Activated CD4-positive, alpha-beta T cell treated with anti-CD3 and anti-CD28 coated beads, Interleukin-2, amount 10 ng/mL, durations not matched to agents 24 days and 14 days (primary cell): ENCODE data around the gene HAGHL. TPM values are rescaled to one million over a fixed set of nuclear protein-coding genes. Genes with fewer than 3 reads are reported as not detected.
A peak's percentile ranks its signal among the peaks of the same experiment; 100 is the strongest.
"Not testable (repeated sequence)": the region's sequence is repeated elsewhere in the genome, so short reads cannot be mapped to it uniquely, and the experiment has no call there.

ENCODE experiments used
- DNase-seq: peaks from one replicate; pipeline ENCODE4 v3.0.0; 2022
- H3K27ac Mint-ChIP-seq: one replicate; pipeline ENCODE4 v1.8.0; 2022; ENCODE audit warnings: mild to moderate bottlenecking, mixed read lengths
- H3K27me3 Mint-ChIP-seq: one replicate; pipeline ENCODE4 v1.8.0; 2022; ENCODE audit warnings: mixed read lengths
- H3K36me3 Mint-ChIP-seq: one replicate; pipeline ENCODE4 v1.8.0; 2022; ENCODE audit warnings: low read depth, mild to moderate bottlenecking, mixed read lengths
- H3K4me1 Mint-ChIP-seq: one replicate; pipeline ENCODE4 v1.8.0; 2021; ENCODE audit warnings: mixed read lengths
- H3K4me3 Mint-ChIP-seq: one replicate; pipeline ENCODE4 v1.8.0; 2022; ENCODE audit warnings: mild to moderate bottlenecking, moderate library complexity, mixed read lengths
- H3K9me3 Mint-ChIP-seq: one replicate; pipeline ENCODE4 v1.8.0; 2021; ENCODE audit warnings: mixed read lengths
- intact Hi-C: fragments of 100-400 bp; cut with micrococcal nuclease; formaldehyde crosslinking; loops from one replicate; pipeline ENCODE4 v1.15.1; 2023
- total RNA-seq: library from RNA; stranded (reverse); gene quantifications from 2 replicates; pipeline ENCODE4 v1.2.3, GENCODE V29; 2022

HAGHL gene
- total RNA-seq, 1 donor from 2014 or later = 13.1 TPM

GRCh38 chr16:683396-684070, 43.4 kb upstream of the HAGHL start:
- Mint-ChIP-seq H3K27ac (peak overlapping the region; percentile 72), H3K4me1 (peaks cover 14% of the 10 kb centered on the region), H3K36me3 (peaks cover 27% of the 10 kb centered on the region), H3K4me3 (peak overlapping the region; percentile 87), H3K27me3 (no peaks in the 10 kb centered on the region), H3K9me3 (no peaks in the 10 kb centered on the region)
- intact Hi-C loops = loop anchor here (2.0 to 5.0 kb wide), 3 partner anchors 35 to 47 kb away; partner anchors contain the start of genes CCDC78, HAGHL, METTL26 and WDR90
- DNase-seq = no peak

- H3K27me3 Mint-ChIP-seq = no peaks in the 10 kb centered on the region
- no peaks in the 10 kb centered on the region for H3K9me3 Mint-ChIP-seq
Measured at GRCh38 chr16:684071-684794, 42.7 kb upstream of the HAGHL start, which contains the start of gene JMJD8. TSS of gene JMJD8 (minus strand) at chr16:684334. CDS start at chr16:684319, 15 bp downstream.

GRCh38 chr16:684961-685696, 41.8 kb upstream of the HAGHL start:
- Mint-ChIP-seq H3K27ac (no peak overlapping the region), H3K4me1 (peaks cover 13% of the 10 kb centered on the region), H3K9me3 (no peaks in the 10 kb centered on the region), H3K4me3 (no peak overlapping the region), H3K27me3 (no peaks in the 10 kb centered on the region), H3K36me3 (peaks cover 27% of the 10 kb centered on the region)
- intact Hi-C loops = loop anchor here (2.0 to 5.0 kb wide), 3 partner anchors 36 to 48 kb away; partner anchors contain the start of genes CCDC78, HAGHL, METTL26 and WDR90
- no peak for DNase-seq

More at GRCh38 chr16:684071-684794, 42.7 kb upstream of the HAGHL start, which contains the start of gene JMJD8:
- DNase-seq = peak; percentile 99
- peak within 1 kb of the TSS; percentile 87 for H3K4me3 Mint-ChIP-seq
- H3K36me3 Mint-ChIP-seq = peaks cover 27% of the 10 kb centered on the region
- intact Hi-C loops = loop anchor here (2.0 to 5.0 kb wide), 3 partner anchors 35 to 47 kb away; partner anchors contain the start of genes CCDC78, HAGHL, METTL26 and WDR90
- peak within 1 kb of the TSS; percentile 82 for H3K27ac Mint-ChIP-seq
- H3K4me1 Mint-ChIP-seq = peaks cover 12% of the 10 kb centered on the region

DNA sequence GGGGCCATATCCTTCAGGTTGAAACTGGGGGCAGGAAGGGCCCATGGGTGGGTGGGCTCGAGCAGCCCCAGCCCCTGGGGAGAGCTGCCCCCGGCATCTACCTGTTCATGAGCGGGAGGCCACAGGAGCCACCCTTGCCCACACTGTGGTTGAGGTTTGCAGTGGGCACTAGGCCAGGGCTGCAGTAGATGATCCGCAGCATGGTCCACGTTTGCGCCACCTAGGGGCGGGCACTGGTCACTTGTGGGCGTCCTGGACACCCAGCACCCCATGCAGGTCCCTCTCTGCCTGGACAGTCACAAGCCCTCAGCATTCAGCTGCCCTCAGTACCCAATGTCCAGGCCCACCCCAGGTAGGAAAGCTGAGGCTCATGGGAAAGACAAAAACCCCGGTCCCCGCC, 40.9 kb upstream of the HAGHL start:
- peak overlapping the region; percentile 52 for H3K4me3 Mint-ChIP-seq
- DNase-seq = no peak
- no peaks in the 10 kb centered on the region for H3K27me3 Mint-ChIP-seq
- peaks cover 27% of the 10 kb centered on the region for H3K36me3 Mint-ChIP-seq
- peaks cover 2% of the 10 kb centered on the region for H3K9me3 Mint-ChIP-seq
- no peak overlapping the region for H3K27ac Mint-ChIP-seq
- intact Hi-C loops = loop anchor here (2.0 kb wide), 2 partner anchors 37 to 49 kb away; partner anchors contain the start of genes METTL26 and WDR90
- peaks cover 18% of the 10 kb centered on the region for H3K4me1 Mint-ChIP-seq

DNA sequence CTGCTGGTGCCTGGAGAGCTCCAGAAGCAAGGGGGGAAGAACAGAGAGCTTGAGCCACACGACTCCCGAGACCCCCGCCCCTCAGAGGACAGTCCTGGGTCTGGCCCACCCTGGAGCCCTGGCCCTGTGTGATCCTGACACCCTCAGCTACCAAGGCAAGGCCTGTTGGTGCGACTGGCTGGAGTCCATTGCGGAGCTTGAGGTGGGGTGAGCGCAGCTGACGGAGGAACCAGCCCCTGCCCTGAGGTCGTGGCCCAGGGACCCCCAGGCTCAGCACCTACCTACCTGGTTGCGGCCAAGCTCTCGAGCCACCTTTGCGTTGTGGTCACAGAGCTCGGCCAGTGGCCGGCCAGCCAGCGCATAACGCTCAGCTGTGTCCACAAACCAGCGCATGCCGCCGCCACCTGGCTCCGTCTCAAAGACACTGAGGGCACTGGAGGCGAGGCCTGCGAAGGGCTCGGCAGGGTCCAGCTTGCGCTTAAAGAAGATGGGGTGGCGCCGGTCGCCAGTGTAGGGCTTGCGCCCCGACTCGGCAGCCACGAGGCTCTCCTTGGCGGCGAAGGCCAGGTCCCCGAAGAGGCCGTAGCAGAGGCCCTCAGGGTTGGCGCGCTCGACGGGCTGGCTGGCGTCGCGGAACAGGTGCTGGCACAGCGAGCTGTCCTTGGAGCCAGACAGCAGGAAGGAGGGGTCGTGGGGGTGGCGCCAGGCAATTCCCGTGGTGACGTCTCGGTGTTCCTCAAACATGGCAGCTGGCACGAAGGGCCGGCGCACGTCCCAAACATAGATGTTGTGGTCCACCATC, 40.2 kb upstream of the HAGHL start:
- H3K4me3 Mint-ChIP-seq = peak overlapping the region; percentile 21
- no peak for DNase-seq
- H3K36me3 Mint-ChIP-seq = peaks cover 21% of the 10 kb centered on the region
- peaks cover 4% of the 10 kb centered on the region for H3K9me3 Mint-ChIP-seq
- intact Hi-C loops = no loop called here
- no peaks in the 10 kb centered on the region for H3K27me3 Mint-ChIP-seq
- no peak overlapping the region for H3K27ac Mint-ChIP-seq
- peaks cover 17% of the 10 kb centered on the region for H3K4me1 Mint-ChIP-seq

DNA sequence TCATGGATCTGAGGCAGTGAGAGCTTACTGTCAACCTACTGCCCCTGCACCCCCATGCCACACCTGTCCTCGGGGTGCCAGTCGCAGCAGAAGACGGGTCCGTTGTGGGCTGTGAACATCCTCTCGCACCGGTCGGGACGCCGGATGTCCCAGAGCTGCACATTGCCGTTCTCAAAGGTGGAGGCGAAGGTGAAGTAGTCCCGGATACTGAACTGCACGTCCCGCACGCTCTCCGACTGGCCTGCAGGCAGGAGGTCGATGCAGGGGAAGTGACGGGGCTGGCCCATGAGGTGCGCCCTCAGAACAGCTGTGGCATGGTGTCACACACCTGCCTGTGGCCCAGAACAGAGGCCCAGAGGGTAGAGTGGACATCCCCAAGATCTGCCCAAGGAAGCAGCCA, 39.4 kb upstream of the HAGHL start:
- intact Hi-C loops = no loop called here
- Mint-ChIP-seq H3K4me1 (peaks cover 12% of the 10 kb centered on the region), H3K27me3 (peaks cover 4% of the 10 kb centered on the region), H3K27ac (no peak overlapping the region), H3K36me3 (peaks cover 15% of the 10 kb centered on the region), H3K9me3 (peaks cover 4% of the 10 kb centered on the region), H3K4me3 (no peak overlapping the region)
- DNase-seq = no peak

GRCh38 chr16:689175-689897, 37.6 kb upstream of the HAGHL start:
- H3K4me1 Mint-ChIP-seq = peaks cover 11% of the 10 kb centered on the region
- peak overlapping the region; percentile 79 for H3K27ac Mint-ChIP-seq
- H3K36me3 Mint-ChIP-seq = peaks cover 7% of the 10 kb centered on the region
- DNase-seq = no peak
- H3K27me3 Mint-ChIP-seq = peaks cover 15% of the 10 kb centered on the region
- H3K4me3 Mint-ChIP-seq = peak overlapping the region; percentile 81
- peaks cover 4% of the 10 kb centered on the region for H3K9me3 Mint-ChIP-seq
- intact Hi-C loops = no loop called here

- H3K9me3 Mint-ChIP-seq, DNase-seq, intact Hi-C loops, H3K36me3 Mint-ChIP-seq: not testable (repeated sequence)
- Mint-ChIP-seq H3K27ac (peak overlapping the region; percentile 74), H3K4me1 (peaks cover 14% of the 10 kb centered on the region), H3K4me3 (peak overlapping the region; percentile 81), H3K27me3 (peaks cover 17% of the 10 kb centered on the region)
Measured at GRCh38 chr16:691242-691641, 35.7 kb upstream of the HAGHL start.

- Mint-ChIP-seq H3K27me3 (peaks cover 17% of the 10 kb centered on the region), H3K9me3 (peaks cover 4% of the 10 kb centered on the region), H3K36me3 (no peaks in the 10 kb centered on the region), H3K4me3 (peak overlapping the region; percentile 45), H3K4me1 (peaks cover 16% of the 10 kb centered on the region), H3K27ac (no peak overlapping the region)
- intact Hi-C loops = no loop called here
- DNase-seq = no peak
Measured at GRCh38 chr16:692356-693108, 34.4 kb upstream of the HAGHL start.

DNA sequence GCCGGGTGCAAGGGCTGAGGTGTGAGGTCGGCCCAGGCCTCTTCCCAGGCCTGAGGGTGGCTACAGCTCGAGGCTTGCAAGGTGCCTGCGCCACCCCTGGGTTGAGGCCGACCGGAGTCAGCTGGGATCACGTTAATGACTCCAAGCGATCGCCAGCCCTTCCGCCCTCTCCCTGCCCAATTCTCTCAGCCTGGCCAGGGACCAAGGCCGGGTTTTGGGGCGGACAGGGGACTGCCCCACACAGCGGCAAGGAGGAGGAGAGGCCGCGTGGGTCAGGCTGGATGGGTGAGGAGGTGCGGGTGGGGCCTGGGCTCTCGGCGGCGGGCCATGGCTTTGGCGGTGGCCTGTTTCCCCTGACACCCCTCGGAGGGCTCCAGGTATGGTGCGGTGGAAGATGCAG, 33.5 kb upstream of the HAGHL start:
- no peaks in the 10 kb centered on the region for H3K36me3 Mint-ChIP-seq
- peaks cover 17% of the 10 kb centered on the region for H3K27me3 Mint-ChIP-seq
- H3K9me3 Mint-ChIP-seq = peaks cover 4% of the 10 kb centered on the region
- H3K4me3 Mint-ChIP-seq = peak overlapping the region; percentile 65
- peaks cover 16% of the 10 kb centered on the region for H3K4me1 Mint-ChIP-seq
- H3K27ac Mint-ChIP-seq = no peak overlapping the region
- intact Hi-C loops = no loop called here
- no peak for DNase-seq

- H3K27ac Mint-ChIP-seq = no peak overlapping the region
Measured at GRCh38 chr16:693766-694165, 33.1 kb upstream of the HAGHL start.

More at GRCh38 chr16:693766-694165, 33.1 kb upstream of the HAGHL start:
- peaks cover 17% of the 10 kb centered on the region for H3K27me3 Mint-ChIP-seq
- no peaks in the 10 kb centered on the region for H3K36me3 Mint-ChIP-seq
- H3K4me3 Mint-ChIP-seq = peak overlapping the region; percentile 65
- peaks cover 4% of the 10 kb centered on the region for H3K9me3 Mint-ChIP-seq
- DNase-seq = no peak
- intact Hi-C loops = no loop called here
- peaks cover 16% of the 10 kb centered on the region for H3K4me1 Mint-ChIP-seq
